ENCODE results near the gene ELMO3. TPM values are rescaled to one million over a fixed set of nuclear protein-coding genes. Genes with fewer than 3 reads are reported as not detected.

ELMO3 gene
- total and polyA plus RNA-seq, 2 of the 13 experiments (the other 11 are each of a cell fraction or from before 2014, with no cell fraction given): 2.6 to 4.0 TPM

DNA sequence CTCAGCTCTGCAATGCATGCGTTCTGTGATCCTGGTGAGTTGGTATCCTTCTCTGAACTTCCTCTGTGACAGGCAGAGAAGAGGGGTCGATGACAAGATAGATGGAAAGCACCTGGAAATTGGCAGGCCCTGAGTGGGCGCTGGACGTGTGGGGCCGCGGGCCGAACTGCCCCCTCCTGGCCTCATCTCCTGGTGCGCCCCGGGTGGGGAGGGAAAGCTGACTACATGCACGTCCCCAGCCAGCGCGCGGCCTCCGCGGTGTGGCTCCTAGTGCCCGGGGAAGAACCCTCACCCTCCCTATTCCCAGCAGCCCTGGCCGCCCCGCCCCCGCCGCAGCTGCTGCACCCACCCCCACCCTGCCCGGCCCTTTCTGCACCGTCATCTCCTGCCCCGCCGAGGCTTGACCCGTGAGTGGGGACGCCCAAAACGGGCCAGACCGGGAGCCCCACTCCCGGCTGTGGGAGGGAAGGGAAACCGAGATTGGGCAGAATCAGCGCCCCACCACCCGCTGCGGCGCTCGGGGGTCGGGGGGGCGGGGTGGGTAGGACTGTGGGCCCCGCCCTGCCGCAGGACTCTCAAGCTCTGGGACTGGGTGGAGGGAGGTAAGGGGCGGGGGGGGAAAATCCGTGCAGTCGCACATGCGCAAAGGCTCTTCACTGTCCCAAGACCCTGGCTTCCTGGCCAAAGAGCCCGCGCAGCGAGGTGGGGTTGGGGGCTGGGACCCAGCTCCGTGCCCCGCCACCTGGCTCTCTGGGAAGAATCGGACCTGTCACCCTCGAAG is 28.6 kb upstream of the ELMO3 start, which contains the start of gene NOL3 (continued):
- TF ChIP-seq MIER2 (CRISPR knock-in tag; IDR thresholded peaks at IDR 0.05) (0 out of 2 replicates have a peak, but pooled peaks have one; percentile 20), AHR (CRISPR knock-in tag; IDR thresholded peaks at IDR 0.05) (peak; percentile 92), BHLHE40 (IDR thresholded peaks at IDR 0.05; ENCODE audit: low read length) (no peak), ZNF251 (CRISPR knock-in tag; IDR thresholded peaks at IDR 0.05) (no peak), KDM1A (CRISPR knock-in tag; IDR thresholded peaks at IDR 0.05) (no peak), ZNF354B (CRISPR knock-in tag; IDR thresholded peaks at IDR 0.05) (no peak), GABPB1 (CRISPR knock-in tag; IDR thresholded peaks at IDR 0.05) (peak; percentile 46), SRSF1 (optimal IDR thresholded peaks at IDR 0.05; ENCODE audit: low read depth, low read length) (no peak), FOSL2 (CRISPR knock-in tag; IDR thresholded peaks at IDR 0.05) (0 out of 2 replicates have a peak, but pooled peaks have one; percentile 4)
- TF ChIP-seq, protein P1, sequence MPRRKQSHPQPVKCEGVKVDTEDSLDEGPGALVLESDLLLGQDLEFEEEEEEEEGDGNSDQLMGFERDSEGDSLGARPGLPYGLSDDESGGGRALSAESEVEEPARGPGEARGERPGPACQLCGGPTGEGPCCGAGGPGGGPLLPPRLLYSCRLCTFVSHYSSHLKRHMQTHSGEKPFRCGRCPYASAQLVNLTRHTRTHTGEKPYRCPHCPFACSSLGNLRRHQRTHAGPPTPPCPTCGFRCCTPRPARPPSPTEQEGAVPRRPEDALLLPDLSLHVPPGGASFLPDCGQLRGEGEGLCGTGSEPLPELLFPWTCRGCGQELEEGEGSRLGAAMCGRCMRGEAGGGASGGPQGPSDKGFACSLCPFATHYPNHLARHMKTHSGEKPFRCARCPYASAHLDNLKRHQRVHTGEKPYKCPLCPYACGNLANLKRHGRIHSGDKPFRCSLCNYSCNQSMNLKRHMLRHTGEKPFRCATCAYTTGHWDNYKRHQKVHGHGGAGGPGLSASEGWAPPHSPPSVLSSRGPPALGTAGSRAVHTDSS (CRISPR knock-in tag; conservative IDR thresholded peaks at IDR 0.05): no peak
- TF ChIP-seq, protein P2, sequence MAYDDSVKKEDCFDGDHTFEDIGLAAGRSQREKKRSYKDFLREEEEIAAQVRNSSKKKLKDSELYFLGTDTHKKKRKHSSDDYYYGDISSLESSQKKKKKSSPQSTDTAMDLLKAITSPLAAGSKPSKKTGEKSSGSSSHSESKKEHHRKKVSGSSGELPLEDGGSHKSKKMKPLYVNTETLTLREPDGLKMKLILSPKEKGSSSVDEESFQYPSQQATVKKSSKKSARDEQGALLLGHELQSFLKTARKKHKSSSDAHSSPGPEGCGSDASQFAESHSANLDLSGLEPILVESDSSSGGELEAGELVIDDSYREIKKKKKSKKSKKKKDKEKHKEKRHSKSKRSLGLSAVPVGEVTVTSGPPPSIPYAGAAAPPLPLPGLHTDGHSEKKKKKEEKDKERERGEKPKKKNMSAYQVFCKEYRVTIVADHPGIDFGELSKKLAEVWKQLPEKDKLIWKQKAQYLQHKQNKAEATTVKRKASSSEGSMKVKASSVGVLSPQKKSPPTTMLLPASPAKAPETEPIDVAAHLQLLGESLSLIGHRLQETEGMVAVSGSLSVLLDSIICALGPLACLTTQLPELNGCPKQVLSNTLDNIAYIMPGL (CRISPR knock-in tag; IDR thresholded peaks at IDR 0.05; ENCODE audit: borderline replicate concordance in 1 of 2, low read depth in 1 of 2): peak in 1 of 2 experiments; percentile 82; a peak in 3 of 4 replicates
- TF ChIP-seq, protein P3, sequence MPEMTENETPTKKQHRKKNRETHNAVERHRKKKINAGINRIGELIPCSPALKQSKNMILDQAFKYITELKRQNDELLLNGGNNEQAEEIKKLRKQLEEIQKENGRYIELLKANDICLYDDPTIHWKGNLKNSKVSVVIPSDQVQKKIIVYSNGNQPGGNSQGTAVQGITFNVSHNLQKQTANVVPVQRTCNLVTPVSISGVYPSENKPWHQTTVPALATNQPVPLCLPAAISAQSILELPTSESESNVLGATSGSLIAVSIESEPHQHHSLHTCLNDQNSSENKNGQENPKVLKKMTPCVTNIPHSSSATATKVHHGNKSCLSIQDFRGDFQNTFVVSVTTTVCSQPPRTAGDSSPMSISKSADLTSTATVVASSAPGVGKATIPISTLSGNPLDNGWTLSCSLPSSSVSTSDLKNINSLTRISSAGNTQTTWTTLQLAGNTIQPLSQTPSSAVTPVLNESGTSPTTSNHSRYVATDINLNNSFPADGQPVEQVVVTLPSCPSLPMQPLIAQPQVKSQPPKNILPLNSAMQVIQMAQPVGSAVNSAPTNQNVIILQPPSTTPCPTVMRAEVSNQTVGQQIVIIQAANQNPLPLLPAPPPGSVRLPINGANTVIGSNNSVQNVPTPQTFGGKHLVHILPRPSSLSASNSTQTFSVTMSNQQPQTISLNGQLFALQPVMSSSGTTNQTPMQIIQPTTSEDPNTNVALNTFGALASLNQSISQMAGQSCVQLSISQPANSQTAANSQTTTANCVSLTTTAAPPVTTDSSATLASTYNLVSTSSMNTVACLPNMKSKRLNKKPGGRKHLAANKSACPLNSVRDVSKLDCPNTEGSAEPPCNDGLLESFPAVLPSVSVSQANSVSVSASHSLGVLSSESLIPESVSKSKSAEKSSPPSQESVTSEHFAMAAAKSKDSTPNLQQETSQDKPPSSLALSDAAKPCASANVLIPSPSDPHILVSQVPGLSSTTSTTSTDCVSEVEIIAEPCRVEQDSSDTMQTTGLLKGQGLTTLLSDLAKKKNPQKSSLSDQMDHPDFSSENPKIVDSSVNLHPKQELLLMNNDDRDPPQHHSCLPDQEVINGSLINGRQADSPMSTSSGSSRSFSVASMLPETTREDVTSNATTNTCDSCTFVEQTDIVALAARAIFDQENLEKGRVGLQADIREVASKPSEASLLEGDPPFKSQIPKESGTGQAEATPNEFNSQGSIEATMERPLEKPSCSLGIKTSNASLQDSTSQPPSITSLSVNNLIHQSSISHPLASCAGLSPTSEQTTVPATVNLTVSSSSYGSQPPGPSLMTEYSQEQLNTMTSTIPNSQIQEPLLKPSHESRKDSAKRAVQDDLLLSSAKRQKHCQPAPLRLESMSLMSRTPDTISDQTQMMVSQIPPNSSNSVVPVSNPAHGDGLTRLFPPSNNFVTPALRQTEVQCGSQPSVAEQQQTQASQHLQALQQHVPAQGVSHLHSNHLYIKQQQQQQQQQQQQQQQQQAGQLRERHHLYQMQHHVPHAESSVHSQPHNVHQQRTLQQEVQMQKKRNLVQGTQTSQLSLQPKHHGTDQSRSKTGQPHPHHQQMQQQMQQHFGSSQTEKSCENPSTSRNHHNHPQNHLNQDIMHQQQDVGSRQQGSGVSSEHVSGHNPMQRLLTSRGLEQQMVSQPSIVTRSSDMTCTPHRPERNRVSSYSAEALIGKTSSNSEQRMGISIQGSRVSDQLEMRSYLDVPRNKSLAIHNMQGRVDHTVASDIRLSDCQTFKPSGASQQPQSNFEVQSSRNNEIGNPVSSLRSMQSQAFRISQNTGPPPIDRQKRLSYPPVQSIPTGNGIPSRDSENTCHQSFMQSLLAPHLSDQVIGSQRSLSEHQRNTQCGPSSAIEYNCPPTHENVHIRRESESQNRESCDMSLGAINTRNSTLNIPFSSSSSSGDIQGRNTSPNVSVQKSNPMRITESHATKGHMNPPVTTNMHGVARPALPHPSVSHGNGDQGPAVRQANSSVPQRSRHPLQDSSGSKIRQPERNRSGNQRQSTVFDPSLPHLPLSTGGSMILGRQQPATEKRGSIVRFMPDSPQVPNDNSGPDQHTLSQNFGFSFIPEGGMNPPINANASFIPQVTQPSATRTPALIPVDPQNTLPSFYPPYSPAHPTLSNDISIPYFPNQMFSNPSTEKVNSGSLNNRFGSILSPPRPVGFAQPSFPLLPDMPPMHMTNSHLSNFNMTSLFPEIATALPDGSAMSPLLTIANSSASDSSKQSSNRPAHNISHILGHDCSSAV (CRISPR knock-in tag; IDR thresholded peaks at IDR 0.05; ENCODE audit: borderline replicate concordance): no peak
- TF ChIP-seq, protein P4, sequence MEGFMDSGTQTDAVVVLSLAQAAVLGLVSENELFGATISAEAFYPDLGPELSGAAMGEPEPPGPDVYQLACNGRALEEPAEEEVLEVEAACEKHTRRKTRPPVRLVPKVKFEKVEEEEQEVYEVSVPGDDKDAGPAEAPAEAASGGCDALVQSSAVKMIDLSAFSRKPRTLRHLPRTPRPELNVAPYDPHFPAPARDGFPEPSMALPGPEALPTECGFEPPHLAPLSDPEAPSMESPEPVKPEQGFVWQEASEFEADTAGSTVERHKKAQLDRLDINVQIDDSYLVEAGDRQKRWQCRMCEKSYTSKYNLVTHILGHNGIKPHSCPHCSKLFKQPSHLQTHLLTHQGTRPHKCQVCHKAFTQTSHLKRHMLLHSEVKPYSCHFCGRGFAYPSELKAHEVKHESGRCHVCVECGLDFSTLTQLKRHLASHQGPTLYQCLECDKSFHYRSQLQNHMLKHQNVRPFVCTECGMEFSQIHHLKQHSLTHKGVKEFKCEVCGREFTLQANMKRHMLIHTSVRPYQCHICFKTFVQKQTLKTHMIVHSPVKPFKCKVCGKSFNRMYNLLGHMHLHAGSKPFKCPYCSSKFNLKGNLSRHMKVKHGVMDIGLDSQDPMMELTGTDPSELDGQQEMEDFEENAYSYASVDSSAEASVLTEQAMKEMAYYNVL (CRISPR knock-in tag; IDR thresholded peaks at IDR 0.05; ENCODE audit: borderline replicate concordance): peak; percentile 38; the same call in 1 of the 2 replicates

Data from HepG2 (cell line).